Stimulated activated CD8-positive, alpha-beta memory T cell treated with anti-CD3 and anti-CD28 coated beads, Interleukin-15, amount 100 ng/mL, for 48 hours (primary cell): ENCODE data around the gene ANGPT4.

Source experiments
- DNase-seq, 2 donors: peaks; one replicate each; pipeline ENCODE4 v3.0.0-alpha.2; 2020; ENCODE audit warnings: low read depth in 2 of 2

ANGPT4 gene

GRCh38 chr20:825710-826421 lies 90.3 kb downstream of the ANGPT4 start:
- no peak for DNase-seq

- no peak for DNase-seq
Measured at GRCh38 chr20:824916-825315, 91.2 kb downstream of the ANGPT4 start.

- no peak for DNase-seq
Measured at GRCh38 chr20:824490-824889, 91.6 kb downstream of the ANGPT4 start.

GRCh38 chr20:823574-823902 lies 92.6 kb downstream of the ANGPT4 start:
- DNase-seq: no peak

- DNase-seq: no peak
Measured at GRCh38 chr20:822651-823573, 93.2 kb downstream of the ANGPT4 start.

- DNase-seq: no peak
Measured at GRCh38 chr20:821731-822065, 94.4 kb downstream of the ANGPT4 start.

- DNase-seq: no peak
Measured at GRCh38 chr20:821046-821730, 94.9 kb downstream of the ANGPT4 start.

GRCh38 chr20:820323-820953 lies 95.7 kb downstream of the ANGPT4 start:
- DNase-seq: no peak
